K562 (cell line): ENCODE results near the gene RCBTB1. TPM values are rescaled to one million over a fixed set of nuclear protein-coding genes. Genes with fewer than 3 reads are reported as not detected.

ENCODE experiments used
- ATAC-seq: fragments of 200-7000 bp; cut with Tn5 transposase; 3 replicates; pipeline ENCODE4 v1.9.1; 2020; ENCODE audit warnings: moderate library complexity
- BruUV-seq: library from RNA; stranded (reverse); fragments of 400-500 nt; replicated peaks from 2 replicates; lab custom pipeline; 2021; lab: Mats Ljungman, UMichigan
- CTCF ChIA-PET: fragments of 300-600 bp; formaldehyde crosslinking; extraction: SDS; loops from one replicate; lab custom pipeline; 2021; ENCODE audit warnings: low intra/inter-chr PET ratio; lab: Yijun Ruan, JAX
- POLR2A ChIA-PET: fragments of 300-600, 350-650 bp; sonication (Branson Sonifier 250); formaldehyde crosslinking; extraction: SDS; loops from one replicate; lab custom pipeline; 2021; ENCODE audit warnings: antibody characterized with exemption, inconsistent platforms; lab: Yijun Ruan, JAX
- DNase-seq, 4 experiments: peaks; one replicate each; pipeline versions ENCODE4 v3.0.0 to v3.0.0-alpha.2; 2011 to 2018; ENCODE audit warnings: low spot score in 3 of 4, mixed read lengths in 3 of 4; ENCODE audit errors: extremely low read depth in 1 of 4
- FAIRE-seq: peaks from 2 replicates; lab custom pipeline; 2011; peaks lifted over from hg19 to GRCh38; lab: Jason Lieb, UNC
- H2AFZ ChIP-seq: 2 replicates; pipeline ENCODE4 v1.6.0; 2011; ENCODE audit warnings: low read depth, low read length, control low read depth, inconsistent platforms
- H3K27ac ChIP-seq: fragments of 200-600 bp; 3 replicates; pipeline ENCODE4 v1.8.0; 2011; ENCODE audit warnings: low read depth, mild to moderate bottlenecking, control low read depth, inconsistent platforms, low read length, moderate library complexity, mixed read lengths; ENCODE audit errors: extremely low read depth
- H3K27me3 ChIP-seq, 2 experiments: fragments of 300-600 bp in 1 of 2; 2 replicates in 1 of 2; 3 replicates in 1 of 2; pipeline versions ENCODE4 v1.6.0 to v1.8.0; 2011; ENCODE audit warnings: inconsistent platforms in 2 of 2, low read length in 2 of 2, mild to moderate bottlenecking in 1 of 2, mixed read lengths in 1 of 2, moderate library complexity in 1 of 2; ENCODE audit not compliant: control insufficient read depth in 2 of 2, insufficient read depth in 2 of 2
- H3K36me3 ChIP-seq: fragments of 300-600 bp; 3 replicates; pipeline ENCODE4 v1.8.0; 2011; ENCODE audit warnings: mild to moderate bottlenecking, low read length, inconsistent platforms; ENCODE audit not compliant: control insufficient read depth, insufficient read depth
- H3K4me1 ChIP-seq, 2 experiments: fragments of 200-600 bp in 1 of 2; replicated peaks in 1 of 2; 2 replicates in 1 of 2; 3 replicates in 1 of 2; pipeline versions ENCODE4 v1.5.1 to v1.8.0; 2011; ENCODE audit warnings: inconsistent platforms in 2 of 2, low read length in 2 of 2, mild to moderate bottlenecking in 1 of 2, mixed read lengths in 1 of 2, moderate library complexity in 1 of 2; ENCODE audit not compliant: control insufficient read depth in 2 of 2, insufficient read depth in 2 of 2
- H3K4me2 ChIP-seq: 2 replicates; pipeline ENCODE4 v1.6.1; 2011; ENCODE audit warnings: low read length, control low read depth, inconsistent platforms, mixed read lengths; ENCODE audit not compliant: insufficient read depth
- H3K4me3 ChIP-seq: fragments of 200-600 bp; sonication (generic), shearing (Covaris generic); 2 replicates; pipeline ENCODE4 v1.5.1; 2016; ENCODE audit warnings: control low read depth, inconsistent platforms
- H3K79me2 ChIP-seq: fragments of 200-600 bp; 3 replicates; pipeline ENCODE4 v1.8.0; 2011; ENCODE audit warnings: low read length, inconsistent platforms; ENCODE audit not compliant: control insufficient read depth, insufficient read depth
- H3K9ac ChIP-seq, 2 experiments: 2 replicates each; pipeline versions ENCODE4 v1.6.0 to v1.6.1; 2011; ENCODE audit warnings: low read depth in 2 of 2, low read length in 2 of 2, control low read depth in 1 of 2, inconsistent platforms in 1 of 2, mild to moderate bottlenecking in 1 of 2, mixed read lengths in 1 of 2; ENCODE audit not compliant: insufficient read depth in 1 of 2
- H3K9me1 ChIP-seq: one replicate; pipeline ENCODE4 v1.6.0; 2011; ENCODE audit warnings: inconsistent platforms, mild to moderate bottlenecking, low read length, moderate library complexity; ENCODE audit not compliant: control insufficient read depth, insufficient read depth
- H3K9me3 ChIP-seq: replicated peaks from 2 replicates; pipeline ENCODE4 v1.5.1; 2011; ENCODE audit warnings: low read depth, low read length, inconsistent platforms; ENCODE audit not compliant: control insufficient read depth, insufficient read depth
- H4K20me1 ChIP-seq: replicated peaks from 2 replicates; pipeline ENCODE4 v1.6.1; 2011; ENCODE audit warnings: low read length, inconsistent platforms, mixed read lengths; ENCODE audit not compliant: control insufficient read depth, insufficient read depth
- CBFA2T3 ChIP-seq: fragments of 450-650 bp; IDR thresholded peaks from 2 replicates; pipeline ENCODE4 v1.6.1; 2017
- CLOCK ChIP-seq: fragments of 250-450 bp; sonication (Bioruptor Pico); IDR thresholded peaks from 2 replicates; pipeline ENCODE4 v1.4.0; 2020; ENCODE audit warnings: mild to moderate bottlenecking, moderate library complexity, borderline replicate concordance
- KDM1A ChIP-seq, 2 experiments: fragments of 450-650 bp; IDR thresholded peaks; 2 replicates each; pipeline ENCODE4 v1.6.1; 2016; ENCODE audit warnings: mild to moderate bottlenecking in 2 of 2
- NFYB ChIP-seq: IDR thresholded peaks from 2 replicates; pipeline ENCODE4 v1.6.1; 2011; ENCODE audit warnings: mild to moderate bottlenecking, moderate library complexity; ENCODE audit not compliant: insufficient read length; ENCODE audit errors: extremely low read depth
- RBM25 ChIP-seq: fragments of 200-400 bp; formaldehyde crosslinking; IDR thresholded peaks from 2 replicates; pipeline ENCODE4 v1.6.1; 2018; ENCODE audit warnings: low read length, low read depth, moderate library complexity; ENCODE audit not compliant: severe bottlenecking
- ZNF146 ChIP-seq: IDR thresholded peaks from one replicate; pipeline ENCODE4 v1.6.1; 2018; ENCODE audit warnings: missing compliant biosample characterization; ENCODE audit not compliant: unreplicated experiment
- WGBS: fragments of 100-300 bp; shearing (Covaris generic); methylation state at CpG from one replicate; pipeline ENCODE4 v1.1.6; 2016; ENCODE audit warnings: low coverage, mixed read lengths; ENCODE audit not compliant: insufficient coverage; ENCODE audit errors: missing lambda C conversion rate; 5-methylcytosine and 5-hydroxymethylcytosine counted together
- in situ Hi-C: fragments of 300-500 bp; cut with MboI; formaldehyde crosslinking; loops from 4 replicates; pipeline ENCODE4 v1.15.0; 2018; ENCODE audit warnings: inconsistent platforms, mixed read lengths
- intact Hi-C: fragments of 100-400 bp; cut with micrococcal nuclease; formaldehyde crosslinking; loops from 2 replicates; pipeline ENCODE4 v1.14.2; 2022
- polyA plus RNA-seq, 8 experiments: library from polyadenylated mRNA; depleted of rRNA in 4 of 8; stranded (reverse) in 5 of 8; unstranded in 3 of 8; fragments of >200 nt; fragmentation: Nextera tagmentation in 2 of 8; fragmentation: Illumina TruSeq in 1 of 8; extraction: Ambion mirVana in 2 of 8; extraction: Trizol in 1 of 8; gene quantifications; 2 replicates each; pipeline versions ENCODE4 v1.2.1 to v1.2.3, GENCODE V29; 2011 to 2014; ENCODE audit warnings: inconsistent platforms in 1 of 8, missing spikeins in 1 of 8
- total RNA-seq, 7 experiments: library from RNA; depleted of rRNA in 6 of 7; stranded (reverse); fragments of >200 nt in 6 of 7; fragmentation: Illumina TruSeq in 2 of 7; extraction: Trizol in 2 of 7; gene quantifications; 2 replicates each; pipeline versions ENCODE4 v1.2.1 to v1.2.3, GENCODE V29; 2011 to 2021; ENCODE audit warnings: low replicate concordance in 1 of 7
- TF ChIP-seq, protein P1 (sequence below), 2 experiments: fragments of 450-650 bp; formaldehyde crosslinking in 1 of 2; IDR thresholded peaks; 2 replicates each; pipeline versions ENCODE4 v1.4.0 to v1.6.1; 2014 to 2020; ENCODE audit warnings: mild to moderate bottlenecking in 2 of 2, borderline replicate concordance in 1 of 2, low read depth in 1 of 2

The RCBTB1 gene
- total and polyA plus RNA-seq, 9 of the 15 experiments (the other 6 are each of a cell fraction or from before 2014, with no cell fraction given): 4.0 to 11.3 (median 8.4) TPM

DNA sequence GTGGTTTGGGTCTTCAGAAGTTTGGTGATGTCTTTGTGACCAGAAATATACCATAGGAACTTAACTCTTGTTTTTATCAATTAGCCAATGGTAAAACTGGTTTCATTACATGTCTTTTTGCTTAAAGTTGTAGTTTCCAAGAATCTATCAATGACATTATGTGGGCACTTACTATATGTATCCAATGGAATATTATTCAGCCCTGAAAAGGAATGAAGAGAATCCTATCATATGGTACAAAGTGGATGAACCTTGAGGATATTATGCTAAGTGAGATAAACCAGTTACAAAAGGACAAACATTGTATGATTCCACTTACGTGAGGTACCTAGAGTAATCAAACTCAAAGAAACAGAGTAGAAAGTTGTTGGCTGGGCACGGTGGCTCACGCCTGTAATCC is 26.4 kb downstream of the RCBTB1 start:
- Histone ChIP-seq H4K20me1 (no peaks in the 10 kb centered on the region), H3K9me1 (no peaks in the 10 kb centered on the region), H3K4me1 (no peaks in the 10 kb centered on the region), H2AFZ (no peak overlapping the region), H3K36me3 (peaks cover 14% of the 10 kb centered on the region; the same call in 2 of the 3 replicates), H3K79me2 (no peaks in the 10 kb centered on the region), H3K27ac (no peak overlapping the region), H3K4me2 (no peak overlapping the region), H3K4me3 (no peak overlapping the region), H3K27me3 (no peaks in the 10 kb centered on the region), H3K9ac (no peak overlapping the region), H3K9me3 (no peaks in the 10 kb centered on the region)
- BruUV-seq: no TSS peak
- DNase-seq (no peak), ATAC-seq (no peak), FAIRE-seq (no peak)
- 97% methylated on average over 3 of the region's 3 CpGs for WGBS
- POLR2A ChIA-PET: interaction anchor here (0.6 kb wide), 1 partner anchor 264 kb away, joined by 3 read pairs; no protein-coding TSS in a partner anchor
- CTCF ChIA-PET: no interaction called here
- intact Hi-C loops: no loop called here
- TF ChIP-seq KDM1A (IDR thresholded peaks at IDR 0.05) (0 out of 4 replicates have a peak, but pooled peaks of 1 of the 2 experiments have one; percentile 18), ZNF146 (CRISPR knock-in tag) (peak; percentile 82), RBM25 (peak; percentile 64), NFYB (no peak), CBFA2T3 (no peak), CLOCK (CRISPR knock-in tag) (no peak)
- TF ChIP-seq, protein P1, sequence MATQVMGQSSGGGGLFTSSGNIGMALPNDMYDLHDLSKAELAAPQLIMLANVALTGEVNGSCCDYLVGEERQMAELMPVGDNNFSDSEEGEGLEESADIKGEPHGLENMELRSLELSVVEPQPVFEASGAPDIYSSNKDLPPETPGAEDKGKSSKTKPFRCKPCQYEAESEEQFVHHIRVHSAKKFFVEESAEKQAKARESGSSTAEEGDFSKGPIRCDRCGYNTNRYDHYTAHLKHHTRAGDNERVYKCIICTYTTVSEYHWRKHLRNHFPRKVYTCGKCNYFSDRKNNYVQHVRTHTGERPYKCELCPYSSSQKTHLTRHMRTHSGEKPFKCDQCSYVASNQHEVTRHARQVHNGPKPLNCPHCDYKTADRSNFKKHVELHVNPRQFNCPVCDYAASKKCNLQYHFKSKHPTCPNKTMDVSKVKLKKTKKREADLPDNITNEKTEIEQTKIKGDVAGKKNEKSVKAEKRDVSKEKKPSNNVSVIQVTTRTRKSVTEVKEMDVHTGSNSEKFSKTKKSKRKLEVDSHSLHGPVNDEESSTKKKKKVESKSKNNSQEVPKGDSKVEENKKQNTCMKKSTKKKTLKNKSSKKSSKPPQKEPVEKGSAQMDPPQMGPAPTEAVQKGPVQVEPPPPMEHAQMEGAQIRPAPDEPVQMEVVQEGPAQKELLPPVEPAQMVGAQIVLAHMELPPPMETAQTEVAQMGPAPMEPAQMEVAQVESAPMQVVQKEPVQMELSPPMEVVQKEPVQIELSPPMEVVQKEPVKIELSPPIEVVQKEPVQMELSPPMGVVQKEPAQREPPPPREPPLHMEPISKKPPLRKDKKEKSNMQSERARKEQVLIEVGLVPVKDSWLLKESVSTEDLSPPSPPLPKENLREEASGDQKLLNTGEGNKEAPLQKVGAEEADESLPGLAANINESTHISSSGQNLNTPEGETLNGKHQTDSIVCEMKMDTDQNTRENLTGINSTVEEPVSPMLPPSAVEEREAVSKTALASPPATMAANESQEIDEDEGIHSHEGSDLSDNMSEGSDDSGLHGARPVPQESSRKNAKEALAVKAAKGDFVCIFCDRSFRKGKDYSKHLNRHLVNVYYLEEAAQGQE (IDR thresholded peaks at IDR 0.05; ENCODE audit: borderline replicate concordance): no peak
- TF ChIP-seq, protein P1 (CRISPR knock-in tag; IDR thresholded peaks at IDR 0.05; ENCODE audit: low read depth): no peak
- in situ Hi-C loops: no loop called here
